Epithelial cell of esophagus (primary cell): ENCODE results near the gene WDFY1.

Source experiments
- DNase-seq: peaks from one replicate; pipeline ENCODE4 v3.0.0; 2010; ENCODE audit warnings: low read depth
- H3K4me3 ChIP-seq: 2 replicates; pipeline ENCODE4 v1.5.1; 2011; ENCODE audit warnings: mild to moderate bottlenecking, low read length, control low read depth
- TF ChIP-seq, protein P1 (sequence below): IDR thresholded peaks from 2 replicates; pipeline ENCODE4 v1.5.1; 2011; ENCODE audit warnings: low read depth, mild to moderate bottlenecking, low read length, control low read depth, inconsistent platforms; ENCODE audit not compliant: insufficient read depth; ENCODE audit errors: missing control alignments

The WDFY1 gene

DNA sequence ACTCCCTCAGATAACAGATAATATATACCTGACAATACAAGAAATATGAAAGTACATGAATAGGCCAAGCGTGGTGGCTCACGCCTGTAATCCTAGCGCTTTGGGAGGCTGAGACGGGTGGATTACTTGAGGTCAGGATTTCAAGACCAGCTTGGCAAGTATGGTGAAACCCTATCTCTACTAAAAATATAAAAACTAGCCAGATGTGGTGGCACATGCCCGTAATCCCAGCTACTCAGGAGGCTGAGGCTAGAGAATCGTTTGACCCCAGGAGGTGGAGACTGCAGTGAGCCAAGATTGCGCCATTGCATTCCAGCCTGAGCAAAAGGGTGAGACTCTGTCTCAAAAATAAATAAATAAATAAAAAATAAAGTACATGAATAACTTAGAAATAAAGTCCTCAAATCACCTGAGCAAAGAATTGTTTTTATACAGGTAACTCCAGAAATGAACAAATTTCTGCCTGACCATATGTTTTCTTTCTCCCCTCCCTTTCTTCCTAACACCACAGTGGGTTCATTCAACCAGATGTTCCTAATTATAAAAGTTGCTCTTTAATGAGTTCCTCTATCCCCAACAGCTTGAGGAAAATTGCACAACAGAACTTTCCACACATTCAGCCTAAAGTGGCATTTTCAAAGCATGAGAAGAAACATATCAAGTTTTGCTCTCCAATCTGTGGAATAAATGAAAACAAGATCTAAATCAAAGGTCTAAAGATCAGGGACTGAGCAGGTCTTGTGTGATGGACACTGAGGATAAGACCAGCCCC, 74.1 kb downstream of the WDFY1 start:
- DNase-seq: no peak
- TF ChIP-seq, protein P1, sequence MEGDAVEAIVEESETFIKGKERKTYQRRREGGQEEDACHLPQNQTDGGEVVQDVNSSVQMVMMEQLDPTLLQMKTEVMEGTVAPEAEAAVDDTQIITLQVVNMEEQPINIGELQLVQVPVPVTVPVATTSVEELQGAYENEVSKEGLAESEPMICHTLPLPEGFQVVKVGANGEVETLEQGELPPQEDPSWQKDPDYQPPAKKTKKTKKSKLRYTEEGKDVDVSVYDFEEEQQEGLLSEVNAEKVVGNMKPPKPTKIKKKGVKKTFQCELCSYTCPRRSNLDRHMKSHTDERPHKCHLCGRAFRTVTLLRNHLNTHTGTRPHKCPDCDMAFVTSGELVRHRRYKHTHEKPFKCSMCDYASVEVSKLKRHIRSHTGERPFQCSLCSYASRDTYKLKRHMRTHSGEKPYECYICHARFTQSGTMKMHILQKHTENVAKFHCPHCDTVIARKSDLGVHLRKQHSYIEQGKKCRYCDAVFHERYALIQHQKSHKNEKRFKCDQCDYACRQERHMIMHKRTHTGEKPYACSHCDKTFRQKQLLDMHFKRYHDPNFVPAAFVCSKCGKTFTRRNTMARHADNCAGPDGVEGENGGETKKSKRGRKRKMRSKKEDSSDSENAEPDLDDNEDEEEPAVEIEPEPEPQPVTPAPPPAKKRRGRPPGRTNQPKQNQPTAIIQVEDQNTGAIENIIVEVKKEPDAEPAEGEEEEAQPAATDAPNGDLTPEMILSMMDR: no peak
- H3K4me3 ChIP-seq: no peak overlapping the region

DNA sequence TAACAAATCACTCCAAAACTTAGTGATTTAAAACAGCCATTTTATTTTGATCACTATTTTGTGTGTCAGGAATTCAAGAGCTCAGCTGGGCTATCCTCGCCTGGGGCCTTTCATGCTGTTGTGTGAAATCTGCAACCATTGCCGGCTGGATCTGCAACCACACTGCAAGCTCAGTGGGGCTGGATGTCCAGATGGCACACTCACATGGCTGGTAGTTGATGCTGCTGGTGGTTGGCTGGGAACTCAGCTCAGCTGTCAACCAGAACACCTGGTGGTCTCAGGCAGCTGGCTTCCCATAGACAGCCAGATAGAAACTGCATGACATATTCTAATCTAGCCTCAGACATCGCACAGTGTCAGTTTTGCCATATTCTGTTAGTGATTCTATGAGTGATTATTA, 77.1 kb downstream of the WDFY1 start:
- no peak overlapping the region for H3K4me3 ChIP-seq
- TF ChIP-seq, protein P1: no peak
- no peak for DNase-seq

DNA sequence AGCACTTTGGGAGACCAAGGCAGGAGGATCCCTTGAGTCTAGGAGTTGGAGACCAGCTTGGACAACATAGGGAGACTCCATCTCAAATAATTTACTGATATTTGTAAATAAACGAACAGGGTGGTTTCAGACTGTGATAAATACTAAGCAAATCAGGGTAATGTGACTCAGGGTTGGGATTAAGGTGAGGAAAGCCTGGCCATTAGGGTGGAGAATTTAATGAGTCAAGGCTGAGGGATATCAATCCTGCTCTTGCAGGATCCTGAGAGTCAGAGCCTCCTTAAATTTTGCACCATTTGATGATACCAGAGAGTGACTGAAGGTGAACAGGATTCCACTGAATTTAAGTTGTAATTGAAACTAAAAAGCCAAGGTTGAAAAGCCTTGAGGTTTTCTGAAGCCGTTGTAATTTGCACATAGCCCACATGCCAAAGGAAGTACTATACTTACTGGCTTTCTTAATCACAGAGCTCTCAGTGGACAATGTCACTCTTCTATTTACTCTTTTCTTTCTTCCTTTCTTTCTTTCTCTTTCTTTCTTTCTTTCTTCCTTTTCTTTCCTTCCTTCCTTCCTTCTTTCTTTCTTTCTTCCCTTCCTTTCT, 79.1 kb downstream of the WDFY1 start:
- DNase-seq: peak; percentile 81
- no peak overlapping the region for H3K4me3 ChIP-seq
- TF ChIP-seq, protein P1: no peak

DNA sequence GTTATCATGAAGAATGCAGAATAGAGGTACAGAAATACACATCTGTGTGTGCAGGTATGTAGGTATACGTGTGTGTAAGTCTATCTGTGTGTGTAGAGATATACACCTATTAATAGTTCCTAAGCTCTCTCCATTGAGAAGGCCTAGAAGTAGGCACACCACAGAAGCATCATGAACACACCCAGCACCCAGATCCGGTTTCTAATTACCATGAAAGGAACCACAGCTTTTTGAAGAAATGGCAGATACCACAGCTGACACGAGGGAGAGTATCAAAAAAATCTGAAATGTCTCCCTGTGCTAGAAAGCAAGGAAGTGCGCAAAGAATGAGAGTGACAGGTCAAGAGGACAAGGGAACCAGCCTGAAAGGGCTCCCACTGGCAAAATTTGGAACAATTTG, 80.0 kb downstream of the WDFY1 start:
- no peak overlapping the region for H3K4me3 ChIP-seq
- no peak for DNase-seq
- TF ChIP-seq, protein P1: no peak

DNA sequence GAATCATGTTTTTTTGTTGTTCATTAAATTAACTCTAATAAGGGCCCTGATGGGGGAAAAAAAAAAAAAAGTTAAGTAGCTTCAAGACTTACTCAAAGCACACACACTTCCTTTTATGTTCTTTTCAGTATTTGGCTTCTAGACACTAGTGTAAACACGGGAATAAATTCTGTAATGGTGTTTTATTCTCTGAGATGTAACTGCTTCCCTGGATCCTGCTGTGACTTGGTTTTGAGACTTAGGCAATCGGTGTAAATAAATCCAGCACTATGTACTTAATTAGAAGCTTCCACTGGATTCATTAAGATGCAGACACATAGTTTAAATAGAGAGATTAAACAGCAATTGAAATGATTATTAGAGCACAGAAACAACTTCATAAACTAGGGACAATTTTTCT, 81.6 kb downstream of the WDFY1 start:
- no peak overlapping the region for H3K4me3 ChIP-seq
- TF ChIP-seq, protein P1: no peak
- no peak for DNase-seq

DNA sequence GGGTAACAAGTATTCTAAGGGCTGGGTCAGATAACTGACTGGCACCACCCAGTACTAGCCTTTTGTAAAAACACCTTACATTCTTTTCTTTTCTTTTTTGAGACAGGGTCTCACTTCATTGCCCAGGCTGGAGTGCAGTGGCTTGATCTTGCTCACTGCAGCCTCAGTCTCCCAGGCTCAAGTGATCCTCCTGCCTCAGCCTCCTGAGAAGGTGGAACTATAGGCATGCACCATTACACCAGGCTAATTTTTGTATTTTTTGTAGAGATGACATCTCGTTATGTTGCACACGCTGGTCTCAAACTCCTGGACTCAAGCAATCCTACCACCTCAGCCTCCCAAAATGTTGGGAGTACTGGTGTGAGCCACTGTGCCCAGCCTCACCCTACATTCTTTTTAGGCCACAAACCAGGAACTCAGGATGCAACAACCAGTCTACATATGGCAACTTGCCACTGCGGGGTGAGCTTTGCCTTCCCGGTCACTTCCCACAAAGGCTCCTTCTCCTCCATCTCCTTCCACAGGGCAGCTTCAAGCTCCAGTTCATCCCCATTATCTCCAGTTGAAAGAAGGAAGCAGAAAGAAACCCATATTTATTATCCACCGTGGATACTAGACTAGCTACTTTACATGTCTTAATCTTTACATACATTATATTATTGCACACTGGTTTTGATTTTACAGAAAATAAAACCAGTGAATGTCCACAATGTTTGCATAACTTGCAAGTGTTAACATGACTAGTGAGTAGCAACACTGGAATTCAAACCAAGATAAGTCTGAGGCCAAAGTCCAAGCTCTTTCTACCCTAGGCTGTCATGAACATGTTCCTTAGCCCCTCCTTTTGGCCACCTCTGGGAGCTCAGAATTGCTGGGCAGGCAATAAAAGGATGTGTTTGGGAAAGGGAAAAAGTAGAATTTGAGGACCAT, 84.1 kb downstream of the WDFY1 start:
- TF ChIP-seq, protein P1: no peak
- no peak overlapping the region for H3K4me3 ChIP-seq
- DNase-seq: peak; percentile 90
